Measurements from ENCODE around the gene ARFGEF3. TPM values are rescaled to one million over a fixed set of nuclear protein-coding genes. Genes with fewer than 3 reads are reported as not detected.

ARFGEF3 gene
- total and polyA plus RNA-seq, 7 donors = 1.5 to 5.2 (median 3.5) TPM

- H3K9me3 ChIP-seq = no peaks in the 10 kb centered on the region
- H3K4me3 ChIP-seq = no peak overlapping the region
- WGBS, 2 donors = 68 to 76% methylated on average over 4 of the region's 4 CpGs
- no peak for TF ChIP-seq POLR2AphosphoS5 (IDR thresholded peaks at IDR 0.05)
- TF ChIP-seq EP300 (IDR thresholded peaks at IDR 0.05) = no peak
- TF ChIP-seq CTCF (IDR thresholded peaks at IDR 0.05) = no peak
- no peak for TF ChIP-seq POLR2A (IDR thresholded peaks at IDR 0.05)
- H3K27me3 ChIP-seq = no peaks in the 10 kb centered on the region
- H3K4me1 ChIP-seq = no peaks in the 10 kb centered on the region
- DNase-seq = no peak
- intact Hi-C loops (cut with DNase I) = no loop called here
- no peaks in the 10 kb centered on the region for H3K36me3 ChIP-seq
- H3K27ac ChIP-seq = no peak overlapping the region
Observed at GRCh38 chr6:138222901-138223546, 61.3 kb downstream of the ARFGEF3 start.

DNA sequence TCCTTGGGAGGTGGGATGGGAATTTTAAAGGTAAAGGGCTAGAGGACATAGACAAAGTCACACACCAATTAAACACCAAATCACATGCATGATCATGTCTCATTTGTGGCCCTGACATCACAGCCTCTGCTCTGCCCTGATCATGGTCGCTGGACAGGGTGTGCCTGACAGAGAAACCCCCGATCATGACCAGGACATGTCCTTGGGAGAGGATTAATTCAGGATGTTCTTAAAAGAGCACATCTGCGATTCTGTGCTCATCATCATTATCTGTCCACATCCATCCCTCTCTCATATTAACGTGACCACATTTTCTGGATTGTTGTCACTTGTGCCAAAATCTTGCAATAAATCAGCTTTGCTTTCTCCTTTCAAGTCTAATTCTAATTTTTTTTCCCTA, 64.2 kb downstream of the ARFGEF3 start:
- Histone ChIP-seq H3K9me3 (no peaks in the 10 kb centered on the region), H3K27me3 (no peaks in the 10 kb centered on the region), H3K27ac (no peak overlapping the region), H3K36me3 (no peaks in the 10 kb centered on the region), H3K4me1 (no peaks in the 10 kb centered on the region), H3K4me3 (no peak overlapping the region)
- DNase-seq = no peak
- WGBS, 2 donors = 81 to 84% methylated on average over 4 of the region's 4 CpGs
- TF ChIP-seq POLR2A (IDR thresholded peaks at IDR 0.05) = no peak
- no peak for TF ChIP-seq EP300 (IDR thresholded peaks at IDR 0.05)
- no peak for TF ChIP-seq CTCF (IDR thresholded peaks at IDR 0.05)
- TF ChIP-seq POLR2AphosphoS5 (IDR thresholded peaks at IDR 0.05) = no peak
- intact Hi-C loops (cut with DNase I) = no loop called here

DNA sequence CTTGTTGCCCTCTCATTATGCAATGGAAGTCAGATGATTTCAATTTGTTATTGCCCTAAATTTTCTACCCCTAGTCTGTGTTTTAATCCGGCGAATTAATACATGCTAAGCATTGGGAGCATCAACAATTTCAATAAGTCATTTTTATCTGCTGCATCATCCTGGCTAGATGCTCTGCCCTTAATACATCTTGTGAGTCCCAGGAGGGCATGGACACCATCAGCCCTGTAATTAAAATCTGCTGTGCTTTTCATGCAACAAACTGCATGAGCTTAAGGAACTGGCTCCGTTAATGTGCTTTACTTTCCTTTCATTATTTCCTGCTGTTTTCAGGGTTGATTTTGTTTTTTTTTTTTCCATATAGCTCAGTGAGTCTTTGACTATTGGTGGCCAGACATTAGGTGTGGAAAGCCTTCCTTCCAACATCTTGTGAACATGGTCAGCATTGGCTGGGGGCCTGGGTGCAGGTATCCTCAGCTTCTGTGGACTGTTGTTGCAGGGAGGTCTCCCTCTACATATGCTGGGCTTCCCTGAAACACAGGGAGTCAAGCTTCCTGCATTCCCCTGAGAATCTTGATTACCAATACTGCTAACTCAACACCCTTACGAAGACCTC, 65.1 kb downstream of the ARFGEF3 start:
- Histone ChIP-seq H3K27me3 (no peaks in the 10 kb centered on the region), H3K27ac (no peak overlapping the region), H3K4me1 (no peaks in the 10 kb centered on the region), H3K36me3 (no peaks in the 10 kb centered on the region), H3K9me3 (no peaks in the 10 kb centered on the region), H3K4me3 (no peak overlapping the region)
- WGBS, 2 donors = 54 to 78% methylated on average over 4 of the region's 4 CpGs
- intact Hi-C loops (cut with DNase I) = no loop called here
- no peak for DNase-seq
- no peak for TF ChIP-seq POLR2A (IDR thresholded peaks at IDR 0.05)
- TF ChIP-seq EP300 (IDR thresholded peaks at IDR 0.05) = no peak
- TF ChIP-seq CTCF (IDR thresholded peaks at IDR 0.05) = no peak
- no peak for TF ChIP-seq POLR2AphosphoS5 (IDR thresholded peaks at IDR 0.05)

- H3K27ac ChIP-seq = no peak overlapping the region
Observed at GRCh38 chr6:138227316-138227781, 65.6 kb downstream of the ARFGEF3 start.

More at GRCh38 chr6:138227316-138227781, 65.6 kb downstream of the ARFGEF3 start:
- Histone ChIP-seq H3K36me3 (no peaks in the 10 kb centered on the region), H3K27me3 (no peaks in the 10 kb centered on the region), H3K4me3 (no peak overlapping the region), H3K4me1 (no peaks in the 10 kb centered on the region), H3K9me3 (no peaks in the 10 kb centered on the region)
- 20 to 63% methylated on average over 8 of the region's 8 CpGs for WGBS, 2 donors
- no peak for TF ChIP-seq POLR2AphosphoS5 (IDR thresholded peaks at IDR 0.05)
- no peak for TF ChIP-seq CTCF (IDR thresholded peaks at IDR 0.05)
- no peak for TF ChIP-seq POLR2A (IDR thresholded peaks at IDR 0.05)
- no peak for DNase-seq
- intact Hi-C loops (cut with DNase I) = no loop called here
